Lower leg skin (tissue), 4 donors: ENCODE data around the gene KEAP1. TPM values are rescaled to one million over a fixed set of nuclear protein-coding genes. Genes with fewer than 3 reads are reported as not detected.

Experiments
- DNase-seq, 2 donors: peaks; one replicate each; pipeline ENCODE4 v3.0.0-alpha.2; 2019; ENCODE audit warnings: low spot score in 2 of 2
- H3K4me3 ChIP-seq: fragments of 200-600 bp; sonication (generic); 2 replicates; pipeline ENCODE4 v1.5.1; 2017; ENCODE audit warnings: mild to moderate bottlenecking, low read depth; ENCODE audit not compliant: poor library complexity, severe bottlenecking
- POLR2A ChIP-seq, 2 donors: fragments of 450-650 bp; IDR thresholded peaks; one replicate each; pipeline ENCODE4 v1.6.1; 2016 to 2017; ENCODE audit warnings: antibody characterized with exemption in 2 of 2, mild to moderate bottlenecking in 1 of 2, moderate library complexity in 1 of 2
- WGBS, 2 donors: methylation state at CpG; one replicate each; pipeline ENCODE4 v1.1.5; 2018; 5-methylcytosine and 5-hydroxymethylcytosine counted together
- intact Hi-C: fragments of 100-400 bp; cut with DNase I; formaldehyde crosslinking; loops from one replicate; pipeline ENCODE4 v1.15.0; 2023; ENCODE audit warnings: low total_unique reads
- total RNA-seq, 4 donors: library from RNA; depleted of rRNA; stranded (reverse); fragments of >200 nt; gene quantifications; one replicate each; pipeline ENCODE4 v1.1.0, GENCODE V29; 2016
- TF ChIP-seq, protein P1 (sequence below), 3 donors: fragments of 450-650 bp; IDR thresholded peaks; one replicate each; pipeline ENCODE4 v1.5.1; 2016; ENCODE audit warnings: antibody characterized with exemption in 3 of 3, mild to moderate bottlenecking in 3 of 3, moderate library complexity in 2 of 3

KEAP1 gene
- total RNA-seq, 4 donors from 2014 or later, result 81.6 to 102 (median 89.0) TPM

DNA sequence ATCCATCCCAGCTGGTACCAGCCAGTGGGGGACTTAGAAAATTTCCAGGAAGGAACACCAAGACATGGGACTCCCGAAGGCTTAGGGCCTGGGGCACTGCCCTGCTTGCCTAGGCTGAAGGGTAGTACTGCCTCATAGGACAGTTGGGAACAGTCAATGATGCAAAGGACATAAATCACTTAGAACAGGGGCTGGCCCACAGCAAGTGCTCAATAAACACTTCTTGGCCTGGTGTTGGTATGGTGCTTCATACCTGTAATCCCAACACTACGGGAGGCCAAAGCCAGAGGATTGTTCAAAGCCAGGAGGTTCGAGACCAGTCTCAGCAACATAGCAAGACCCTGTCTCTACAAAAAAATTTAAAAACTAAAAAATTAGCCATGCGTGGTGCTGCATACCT lies 5.8 kb downstream of the KEAP1 start:
- intact Hi-C loops, result loop anchor here (10.0 kb wide), 1 partner anchor 147 kb away; no protein-coding TSS in a partner anchor
- no peak for TF ChIP-seq POLR2A (IDR thresholded peaks at IDR 0.05)
- TF ChIP-seq, protein P1, sequence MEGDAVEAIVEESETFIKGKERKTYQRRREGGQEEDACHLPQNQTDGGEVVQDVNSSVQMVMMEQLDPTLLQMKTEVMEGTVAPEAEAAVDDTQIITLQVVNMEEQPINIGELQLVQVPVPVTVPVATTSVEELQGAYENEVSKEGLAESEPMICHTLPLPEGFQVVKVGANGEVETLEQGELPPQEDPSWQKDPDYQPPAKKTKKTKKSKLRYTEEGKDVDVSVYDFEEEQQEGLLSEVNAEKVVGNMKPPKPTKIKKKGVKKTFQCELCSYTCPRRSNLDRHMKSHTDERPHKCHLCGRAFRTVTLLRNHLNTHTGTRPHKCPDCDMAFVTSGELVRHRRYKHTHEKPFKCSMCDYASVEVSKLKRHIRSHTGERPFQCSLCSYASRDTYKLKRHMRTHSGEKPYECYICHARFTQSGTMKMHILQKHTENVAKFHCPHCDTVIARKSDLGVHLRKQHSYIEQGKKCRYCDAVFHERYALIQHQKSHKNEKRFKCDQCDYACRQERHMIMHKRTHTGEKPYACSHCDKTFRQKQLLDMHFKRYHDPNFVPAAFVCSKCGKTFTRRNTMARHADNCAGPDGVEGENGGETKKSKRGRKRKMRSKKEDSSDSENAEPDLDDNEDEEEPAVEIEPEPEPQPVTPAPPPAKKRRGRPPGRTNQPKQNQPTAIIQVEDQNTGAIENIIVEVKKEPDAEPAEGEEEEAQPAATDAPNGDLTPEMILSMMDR (IDR thresholded peaks at IDR 0.05), result no peak
- H3K4me3 ChIP-seq, result no peak overlapping the region
- DNase-seq, result no peak
- WGBS, 2 donors, result 94 to 99% methylated on average over 4 of the region's 4 CpGs

DNA sequence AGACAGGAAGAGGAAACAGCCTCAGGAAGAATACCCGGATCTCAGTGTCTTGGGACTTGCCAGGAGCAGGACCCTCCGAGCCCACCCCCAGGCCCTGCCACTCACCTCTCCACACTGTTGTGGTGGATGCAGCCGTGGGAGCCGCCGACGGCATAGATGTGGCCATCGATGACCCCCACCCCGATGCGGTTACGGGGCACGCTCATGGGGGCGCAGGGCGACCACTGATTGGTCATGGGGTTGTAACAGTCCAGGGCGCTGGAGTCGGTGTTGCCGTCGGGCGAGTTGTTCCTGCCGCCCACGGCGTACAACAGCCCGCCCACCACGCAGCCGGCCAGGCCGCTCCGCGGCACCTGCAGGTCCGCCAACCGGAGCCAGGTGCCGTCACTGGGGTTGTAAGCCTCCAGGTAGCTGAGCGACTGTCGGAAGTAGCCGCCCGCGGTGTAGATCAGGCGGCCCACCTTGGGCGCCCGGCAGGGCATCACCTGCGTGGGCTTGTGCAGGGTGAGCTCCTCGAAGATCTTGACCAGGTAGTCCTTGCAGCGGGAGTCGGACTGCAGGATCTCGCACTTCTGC lies 11.6 kb downstream of the KEAP1 start:
- no peak for DNase-seq
- TF ChIP-seq POLR2A (IDR thresholded peaks at IDR 0.05), result no peak
- TF ChIP-seq, protein P1 (IDR thresholded peaks at IDR 0.05), result no peak
- no peak overlapping the region for H3K4me3 ChIP-seq
- intact Hi-C loops, result loop anchor here (10.0 kb wide), 1 partner anchor 153 kb away; no protein-coding TSS in a partner anchor
- WGBS, 2 donors, result 96% methylated on average over 21 to 39 of the region's 43 CpGs

DNA sequence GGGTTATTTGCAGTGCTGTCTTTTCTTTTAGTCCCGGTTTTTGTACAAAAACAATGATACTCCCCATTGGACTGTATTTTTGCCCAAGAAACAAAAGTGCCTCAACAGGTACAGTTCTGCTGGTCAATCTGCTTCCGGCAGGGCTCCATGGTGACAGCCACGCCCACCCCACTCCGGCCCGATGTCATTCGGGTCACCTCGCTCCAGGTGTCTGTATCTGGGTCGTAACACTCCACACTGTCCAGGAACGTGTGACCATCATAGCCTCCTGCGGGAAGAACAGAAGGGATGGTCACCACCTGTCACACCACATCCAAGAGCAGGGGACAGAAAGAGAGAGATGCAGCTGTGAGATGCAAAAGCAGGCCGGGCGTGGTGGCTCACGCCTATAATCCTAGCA lies 16.6 kb downstream of the KEAP1 start:
- no peak for TF ChIP-seq POLR2A (IDR thresholded peaks at IDR 0.05)
- TF ChIP-seq, protein P1 (IDR thresholded peaks at IDR 0.05), result no peak
- intact Hi-C loops, result no loop called here
- WGBS, 2 donors, result 85 to 86% methylated on average over 13 of the region's 13 CpGs
- DNase-seq, result no peak
- no peak overlapping the region for H3K4me3 ChIP-seq

DNA sequence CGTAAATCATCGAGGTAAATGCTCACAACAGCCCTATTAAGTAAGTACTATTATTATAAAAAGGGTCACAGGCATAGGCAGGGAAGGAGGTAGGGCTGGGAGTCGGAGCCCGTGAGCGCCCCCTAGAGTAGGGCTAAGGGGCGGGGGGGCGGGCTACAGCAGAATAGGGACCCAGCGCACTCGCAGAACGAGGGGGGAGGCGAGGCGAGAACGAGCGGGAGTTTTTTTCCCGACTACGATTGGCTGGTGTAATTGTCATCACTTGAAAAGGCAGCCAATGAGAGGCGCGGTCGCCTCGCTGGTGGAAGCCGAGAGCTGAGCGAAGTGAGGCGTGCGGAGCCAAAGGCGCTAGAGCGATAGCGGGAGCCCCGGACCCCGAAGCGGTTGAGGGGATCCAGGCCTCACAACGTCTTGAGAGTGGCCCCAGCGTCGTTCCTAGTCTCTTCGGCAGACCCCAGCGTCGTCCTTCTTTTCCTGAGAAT lies 24.2 kb downstream of the KEAP1 start:
- peak; percentile 92 to 98 for DNase-seq
- intact Hi-C loops, result no loop called here
- 0 to 2% methylated on average over 19 to 36 of the region's 36 CpGs for WGBS, 2 donors
- peak overlapping the region; percentile 13 for H3K4me3 ChIP-seq
- TF ChIP-seq POLR2A (IDR thresholded peaks at IDR 0.05), result no peak
- TF ChIP-seq, protein P1 (IDR thresholded peaks at IDR 0.05), result no peak

DNA sequence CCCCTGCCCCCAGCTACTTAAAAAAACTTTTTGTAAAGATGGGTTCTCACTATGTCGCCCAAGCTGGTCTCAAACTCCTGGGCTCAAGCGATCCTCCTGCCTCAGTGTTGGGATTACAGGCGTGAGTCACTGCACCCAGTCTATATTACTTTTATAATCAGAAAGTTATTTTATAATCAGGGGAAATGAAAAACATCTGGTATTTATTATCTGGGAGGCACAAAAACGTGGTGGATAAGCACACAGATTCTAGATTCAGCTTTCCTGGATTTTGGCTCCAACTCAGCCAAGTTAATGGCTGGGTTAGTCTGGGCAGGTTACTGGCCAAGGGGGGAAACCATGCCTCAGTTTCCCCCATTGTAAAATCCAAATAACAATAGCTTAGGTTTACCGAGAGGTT lies 24.7 kb downstream of the KEAP1 start:
- TF ChIP-seq, protein P1 (IDR thresholded peaks at IDR 0.05), result no peak
- TF ChIP-seq POLR2A (IDR thresholded peaks at IDR 0.05), result no peak
- 21 to 31% methylated on average over 5 of the region's 5 CpGs for WGBS, 2 donors
- intact Hi-C loops, result no loop called here
- no peak overlapping the region for H3K4me3 ChIP-seq
- DNase-seq, result no peak
